DMS53 treated with DMSO at 0.1 percent for 48 hours (cell line): ENCODE data around the gene NPAS2.

ENCODE experiments used
- DNase-seq: peaks from one replicate; lab custom pipeline; 2025; ENCODE audit not compliant: unreplicated experiment; lab: John Stamatoyannopoulos, UW

NPAS2 gene

GRCh38 chr2:101003278-101003775, 183.4 kb downstream of the NPAS2 start:
- no peak for DNase-seq

- no peak for DNase-seq
These were observed 184.8 kb downstream of the NPAS2 start for GRCh38 chr2:101004620-101005325.

- no peak for DNase-seq
These were observed 186.3 kb downstream of the NPAS2 start for GRCh38 chr2:101006065-101006715.

GRCh38 chr2:101007415-101008345, 187.7 kb downstream of the NPAS2 start:
- no peak for DNase-seq

GRCh38 chr2:101011152-101011551, 191.2 kb downstream of the NPAS2 start:
- no peak for DNase-seq

GRCh38 chr2:101012054-101012705, 192.2 kb downstream of the NPAS2 start:
- DNase-seq: no peak

GRCh38 chr2:101012706-101013181, 192.8 kb downstream of the NPAS2 start:
- peak; percentile 30 for DNase-seq

GRCh38 chr2:101014264-101014857, 194.4 kb downstream of the NPAS2 start:
- no peak for DNase-seq

GRCh38 chr2:101017371-101017770, 197.4 kb downstream of the NPAS2 start:
- no peak for DNase-seq

- no peak for DNase-seq
These were observed 199.0 kb downstream of the NPAS2 start for GRCh38 chr2:101018934-101019333.

- no peak for DNase-seq
These were observed 202.3 kb downstream of the NPAS2 start for GRCh38 chr2:101022221-101022620.

- no peak for DNase-seq
These were observed 203.6 kb downstream of the NPAS2 start for GRCh38 chr2:101023327-101024107.

GRCh38 chr2:101025561-101025960, 205.6 kb downstream of the NPAS2 start:
- no peak for DNase-seq

GRCh38 chr2:101026253-101026701, 206.3 kb downstream of the NPAS2 start:
- no peak for DNase-seq

- DNase-seq: no peak
These were observed 207.1 kb downstream of the NPAS2 start for GRCh38 chr2:101026923-101027469.

GRCh38 chr2:101027852-101028251, 207.9 kb downstream of the NPAS2 start:
- DNase-seq: no peak

GRCh38 chr2:101030866-101031554, 211.1 kb downstream of the NPAS2 start:
- DNase-seq: no peak

GRCh38 chr2:101032084-101032776, 212.3 kb downstream of the NPAS2 start:
- no peak for DNase-seq
